HG02623 (cell line): ENCODE data around the gene GUCY2C.
A peak's percentile ranks its signal among the peaks of the same experiment; 100 is the strongest.
"Not testable (repeated sequence)": the region's sequence is repeated elsewhere in the genome, so short reads cannot be mapped to it uniquely, and the experiment has no call there.

ENCODE experiments used
- ATAC-seq: cut with Tn5 transposase; IDR thresholded peaks from one replicate; pipeline ENCODE4 v1.9.1; 2021; ENCODE audit warnings: moderate library complexity; ENCODE audit not compliant: unreplicated experiment

Gene GUCY2C

GRCh38 chr12:14696265-14696741, at the start of gene GUCY2C:
Gene GUCY2C (minus strand): TSS chr12:14696599. CDS start chr12:14696448, 151 bp downstream.
- no peak for ATAC-seq

- no peak for ATAC-seq
Observed at GRCh38 chr12:14743061-14743460, 46.7 kb upstream of the GUCY2C start.

- ATAC-seq = no peak
Observed at GRCh38 chr12:14741942-14742341, 45.5 kb upstream of the GUCY2C start.

- ATAC-seq = no peak
Observed at GRCh38 chr12:14741153-14741552, 44.8 kb upstream of the GUCY2C start.

GRCh38 chr12:14736441-14736840, 40.0 kb upstream of the GUCY2C start:
- ATAC-seq = not testable (repeated sequence)

- ATAC-seq = no peak
Observed at GRCh38 chr12:14731821-14732220, 35.4 kb upstream of the GUCY2C start.

GRCh38 chr12:14729586-14729985, 33.2 kb upstream of the GUCY2C start:
- no peak for ATAC-seq

- peak; percentile 50 for ATAC-seq
Observed at GRCh38 chr12:14723763-14724162, 27.4 kb upstream of the GUCY2C start.

- peak; percentile 75 for ATAC-seq
Observed at GRCh38 chr12:14716848-14717444, 20.5 kb upstream of the GUCY2C start.

- no peak for ATAC-seq
Observed at GRCh38 chr12:14714437-14714836, 18.0 kb upstream of the GUCY2C start.

- no peak for ATAC-seq
Observed at GRCh38 chr12:14710632-14711320, 14.4 kb upstream of the GUCY2C start.

- no peak for ATAC-seq
Observed at GRCh38 chr12:14701809-14702568, 5.6 kb upstream of the GUCY2C start.

GRCh38 chr12:14700935-14701334, 4.5 kb upstream of the GUCY2C start:
- no peak for ATAC-seq

GRCh38 chr12:14699923-14700322, 3.5 kb upstream of the GUCY2C start:
- no peak for ATAC-seq

- ATAC-seq = no peak
Observed at GRCh38 chr12:14698555-14698954, 2.2 kb upstream of the GUCY2C start.

- no peak for ATAC-seq
Observed at GRCh38 chr12:14695715-14696141, 671 bp downstream of the GUCY2C start.

- no peak for ATAC-seq
Observed at GRCh38 chr12:14694970-14695369, 1.4 kb downstream of the GUCY2C start.

- ATAC-seq = no peak
Observed at GRCh38 chr12:14694145-14694714, 2.2 kb downstream of the GUCY2C start.

GRCh38 chr12:14693116-14693515, 3.3 kb downstream of the GUCY2C start:
- no peak for ATAC-seq

- no peak for ATAC-seq
Observed at GRCh38 chr12:14691560-14691959, 4.8 kb downstream of the GUCY2C start.

GRCh38 chr12:14689996-14690395, 6.4 kb downstream of the GUCY2C start:
- no peak for ATAC-seq
